H9 (cell line): Measurements from ENCODE around the gene XDH. TPM values are rescaled to one million over a fixed set of nuclear protein-coding genes. Genes with fewer than 3 reads are reported as not detected.

Experiments
- DNase-seq: peaks from one replicate; pipeline ENCODE4 v3.0.0-alpha.2; 2017
- H2AFZ ChIP-seq: one replicate; pipeline ENCODE4 v1.6.1; 2013; ENCODE audit warnings: mild to moderate bottlenecking, low read length, control low read depth, moderate library complexity
- H2AK5ac ChIP-seq: 2 replicates; pipeline ENCODE4 v1.6.1; 2013; ENCODE audit warnings: low read length, control low read depth, mixed read lengths; ENCODE audit not compliant: insufficient read length
- H2BK120ac ChIP-seq: one replicate; pipeline ENCODE4 v1.6.1; 2013; ENCODE audit warnings: low read depth, mild to moderate bottlenecking, low read length, control low read depth, inconsistent platforms; ENCODE audit not compliant: poor library complexity, severe bottlenecking
- H2BK12ac ChIP-seq: 2 replicates; pipeline ENCODE4 v1.6.1; 2013; ENCODE audit warnings: low read length, control low read depth, mixed read lengths, low read depth; ENCODE audit not compliant: insufficient read length
- H2BK15ac ChIP-seq: 2 replicates; pipeline ENCODE4 v1.6.1; 2013; ENCODE audit warnings: low read depth, low read length, control low read depth
- H2BK20ac ChIP-seq: one replicate; pipeline ENCODE4 v1.6.1; 2013; ENCODE audit warnings: low read depth, mild to moderate bottlenecking, low read length, control low read depth, inconsistent platforms; ENCODE audit not compliant: poor library complexity, severe bottlenecking
- H2BK5ac ChIP-seq: 2 replicates; pipeline ENCODE4 v1.6.1; 2013; ENCODE audit warnings: low read length, control low read depth, mixed read lengths; ENCODE audit not compliant: insufficient read length
- H3K14ac ChIP-seq: 2 replicates; pipeline ENCODE4 v1.6.1; 2013; ENCODE audit warnings: low read length, control low read depth; ENCODE audit not compliant: insufficient read depth
- H3K18ac ChIP-seq: 2 replicates; pipeline ENCODE4 v1.6.1; 2013; ENCODE audit warnings: low read depth, mild to moderate bottlenecking, mixed read lengths, low read length, control low read depth; ENCODE audit not compliant: insufficient read length
- H3K23ac ChIP-seq: 2 replicates; pipeline ENCODE4 v1.6.1; 2013; ENCODE audit warnings: low read length, control low read depth, mixed read lengths, low read depth; ENCODE audit not compliant: insufficient read length
- H3K23me2 ChIP-seq: 2 replicates; pipeline ENCODE4 v1.6.1; 2013; ENCODE audit warnings: low read depth, mild to moderate bottlenecking, mixed read lengths, low read length, control low read depth; ENCODE audit not compliant: insufficient read length, poor library complexity, severe bottlenecking
- H3K27ac ChIP-seq: 2 replicates; pipeline ENCODE4 v1.5.1; 2013; ENCODE audit warnings: low read length, control low read depth, mixed read lengths, low read depth; ENCODE audit not compliant: insufficient read length
- H3K27me3 ChIP-seq: 2 replicates; pipeline ENCODE4 v1.6.1; 2013; ENCODE audit warnings: low read length, control low read depth, inconsistent platforms; ENCODE audit not compliant: insufficient read depth
- H3K4ac ChIP-seq: 2 replicates; pipeline ENCODE4 v1.6.1; 2013; ENCODE audit warnings: low read depth, mild to moderate bottlenecking, control low read depth, inconsistent platforms, low read length, moderate library complexity
- H3K4me1 ChIP-seq: 2 replicates; pipeline ENCODE4 v1.6.1; 2013; ENCODE audit warnings: low read length, control low read depth, inconsistent platforms; ENCODE audit not compliant: insufficient read depth
- H3K4me2 ChIP-seq: 2 replicates; pipeline ENCODE4 v1.6.1; 2013; ENCODE audit warnings: low read length, control low read depth, mixed read lengths; ENCODE audit not compliant: insufficient read length, insufficient read depth
- H3K56ac ChIP-seq: 2 replicates; pipeline ENCODE4 v1.6.1; 2013; ENCODE audit warnings: low read depth, mild to moderate bottlenecking, mixed read lengths, low read length, control low read depth; ENCODE audit not compliant: insufficient read length
- H3K79me1 ChIP-seq: 2 replicates; pipeline ENCODE4 v1.6.1; 2013; ENCODE audit warnings: low read depth, mild to moderate bottlenecking, moderate library complexity, low read length, control low read depth, inconsistent platforms; ENCODE audit not compliant: insufficient read depth, poor library complexity, severe bottlenecking
- H3K79me2 ChIP-seq: 2 replicates; pipeline ENCODE4 v1.6.1; 2013; ENCODE audit warnings: low read length, control low read depth, inconsistent platforms; ENCODE audit not compliant: insufficient read depth
- H3K9ac ChIP-seq: 2 replicates; pipeline ENCODE4 v1.6.1; 2013; ENCODE audit warnings: low read length, control low read depth, mixed read lengths; ENCODE audit not compliant: insufficient read length; ENCODE audit errors: extremely low read depth
- H3K9me3 ChIP-seq: one replicate; pipeline ENCODE4 v1.6.1; 2013; ENCODE audit warnings: low read depth, low read length, inconsistent platforms; ENCODE audit not compliant: control insufficient read depth
- H3T11ph ChIP-seq: one replicate; pipeline ENCODE4 v1.6.1; 2013; ENCODE audit warnings: mild to moderate bottlenecking, low read length, control low read depth, inconsistent platforms
- H4K20me1 ChIP-seq: one replicate; pipeline ENCODE4 v1.6.1; 2013; ENCODE audit not compliant: control insufficient read depth, insufficient read length, insufficient read depth
- H4K5ac ChIP-seq: 2 replicates; pipeline ENCODE4 v1.6.1; 2013; ENCODE audit warnings: low read depth, mild to moderate bottlenecking, mixed read lengths, low read length, control low read depth; ENCODE audit not compliant: insufficient read length
- H4K8ac ChIP-seq: replicated peaks from 2 replicates; pipeline ENCODE4 v1.6.1; 2013; ENCODE audit warnings: low read length, control low read depth, mixed read lengths, low read depth; ENCODE audit not compliant: insufficient read length
- H4K91ac ChIP-seq: 2 replicates; pipeline ENCODE4 v1.6.1; 2013; ENCODE audit warnings: low read depth, mild to moderate bottlenecking, moderate library complexity, mixed read lengths, low read length, control low read depth; ENCODE audit not compliant: insufficient read length
- H3K27ac Mint-ChIP-seq, 3 experiments: 2 replicates in 2 of 3; 3 replicates in 1 of 3; pipeline ENCODE4 v1.8.0; 2020 to 2021; ENCODE audit warnings: mixed read lengths in 3 of 3, mild to moderate bottlenecking in 1 of 3, moderate library complexity in 1 of 3
- H3K27me3 Mint-ChIP-seq: 2 replicates; pipeline ENCODE4 v1.8.0; 2021; ENCODE audit warnings: low read depth, mild to moderate bottlenecking, moderate library complexity, mixed read lengths
- H3K36me3 Mint-ChIP-seq, 3 experiments: 2 replicates in 2 of 3; 3 replicates in 1 of 3; pipeline ENCODE4 v1.8.0; 2020 to 2021; ENCODE audit warnings: low read depth in 3 of 3, mixed read lengths in 3 of 3; ENCODE audit not compliant: insufficient read depth in 1 of 3
- H3K4me1 Mint-ChIP-seq, 2 experiments: 2 replicates each; pipeline ENCODE4 v1.8.0; 2020; ENCODE audit warnings: mixed read lengths in 2 of 2
- H3K4me3 Mint-ChIP-seq, 2 experiments: 2 replicates in 1 of 2; 3 replicates in 1 of 2; pipeline ENCODE4 v1.8.0; 2020 to 2021; ENCODE audit warnings: mild to moderate bottlenecking in 2 of 2, mixed read lengths in 2 of 2, moderate library complexity in 1 of 2
- H3K9me3 Mint-ChIP-seq, 2 experiments: 2 replicates in 1 of 2; 3 replicates in 1 of 2; pipeline ENCODE4 v1.8.0; 2020; ENCODE audit warnings: mild to moderate bottlenecking in 2 of 2, mixed read lengths in 2 of 2, moderate library complexity in 1 of 2
- CTCF ChIP-seq: fragments of 200-600 bp; sonication (generic); conservative IDR thresholded peaks from 3 replicates; pipeline ENCODE4 v1.8.0; 2021; ENCODE audit warnings: antibody characterized with exemption, mild to moderate bottlenecking
- WGBS: extraction: QIAGEN DNeasy Blood & Tissue Kit; methylation state at CpG from one replicate; pipeline ENCODE4 v1.1.7; 2013; ENCODE audit warnings: missing lambda C conversion rate, low lambda C conversion rate, mixed read lengths; ENCODE audit not compliant: insufficient read length; ENCODE audit errors: extremely low coverage; 5-methylcytosine and 5-hydroxymethylcytosine counted together
- total RNA-seq: library from RNA; stranded (reverse); gene quantifications from 2 replicates; pipeline ENCODE4 v1.2.1, GENCODE V29; 2021

Gene XDH
- total RNA-seq, 1 experiment from 2014 or later = 1.4 TPM

GRCh38 chr2:31373127-31373526 lies 41.4 kb downstream of the XDH start:
- Histone ChIP-seq H2AFZ (no peak overlapping the region), H3K23me2 (no peaks in the 10 kb centered on the region), H2AK5ac (no peak overlapping the region), H4K8ac (no peak overlapping the region), H2BK120ac (no peak overlapping the region), H2BK5ac (no peak overlapping the region), H3K4me1 (no peaks in the 10 kb centered on the region), H2BK20ac (no peak overlapping the region), H3K27me3 (no peaks in the 10 kb centered on the region), H3K56ac (no peak overlapping the region), H3K14ac (no peak overlapping the region), H4K91ac (no peak overlapping the region), H4K20me1 (no peaks in the 10 kb centered on the region), H2BK12ac (no peak overlapping the region), H3K23ac (no peak overlapping the region), H3K27ac (no peak overlapping the region), H3K79me1 (no peaks in the 10 kb centered on the region), H2BK15ac (no peak overlapping the region), H3K4ac (no peak overlapping the region), H3K18ac (no peak overlapping the region), H3K9me3 (no peaks in the 10 kb centered on the region), H3K9ac (no peak overlapping the region), H3K79me2 (no peaks in the 10 kb centered on the region), H3K4me2 (no peak overlapping the region), H4K5ac (no peak overlapping the region), H3T11ph (no peak overlapping the region)
- Mint-ChIP-seq H3K27ac (no peak overlapping the region), H3K4me3 (no peak overlapping the region), H3K4me1 (no peaks in the 10 kb centered on the region), H3K36me3 (peaks cover 2 to 12% (median 5%) of the 10 kb centered on the region in 3 experiments; a peak in 4 of 7 replicates), H3K9me3 (no peaks in the 10 kb centered on the region), H3K27me3 (no peaks in the 10 kb centered on the region; the same call in 1 of the 2 replicates)
- no CpG with 5 or more reads among the region's 2 CpGs for WGBS
- no peak for DNase-seq
- TF ChIP-seq CTCF = no peak
